GM10266 (cell line): ENCODE results near the gene AHCYL2.

Experiments used
- DNase-seq: peaks from one replicate; pipeline ENCODE4 v3.0.0; 2012; ENCODE audit errors: extremely low spot score
- CTCF ChIP-seq: IDR thresholded peaks from 2 replicates; pipeline ENCODE4 v1.5.1; 2012; ENCODE audit warnings: mild to moderate bottlenecking, low read depth; ENCODE audit not compliant: control insufficient read depth, insufficient read depth; ENCODE audit errors: missing control alignments

Gene AHCYL2

GRCh38 chr7:129376778-129377700 lies 152.2 kb downstream of the AHCYL2 start:
- no peak for DNase-seq
- TF ChIP-seq CTCF = no peak

GRCh38 chr7:129381710-129382484 lies 157.1 kb downstream of the AHCYL2 start:
- no peak for DNase-seq

GRCh38 chr7:129383542-129384132 lies 158.8 kb downstream of the AHCYL2 start:
- DNase-seq = no peak
- no peak for TF ChIP-seq CTCF

More at GRCh38 chr7:129381710-129382484, 157.1 kb downstream of the AHCYL2 start:
- no peak for TF ChIP-seq CTCF

GRCh38 chr7:129385116-129385515 lies 160.3 kb downstream of the AHCYL2 start:
- no peak for TF ChIP-seq CTCF
- DNase-seq = no peak

- no peak for TF ChIP-seq CTCF
- no peak for DNase-seq
These were observed 160.8 kb downstream of the AHCYL2 start for GRCh38 chr7:129385598-129385997.

- no peak for DNase-seq
- TF ChIP-seq CTCF = no peak
These were observed 161.7 kb downstream of the AHCYL2 start for GRCh38 chr7:129386506-129386905.

GRCh38 chr7:129387537-129387936 lies 162.7 kb downstream of the AHCYL2 start:
- TF ChIP-seq CTCF = no peak

More at GRCh38 chr7:129387537-129387936, 162.7 kb downstream of the AHCYL2 start:
- no peak for DNase-seq
